K562 treated with DMSO at 1 percent for 4 hours (cell line): ENCODE data around the gene PTAR1. TPM values are rescaled to one million over a fixed set of nuclear protein-coding genes. Genes with fewer than 3 reads are reported as not detected.

Experiments used
- total RNA-seq: library from RNA; unstranded; fragments of 300-600 nt; gene quantifications from 2 replicates; pipeline ENCODE4 v1.2.3, GENCODE V29; 2022; ENCODE audit not compliant: insufficient read depth

PTAR1 gene, protein sequence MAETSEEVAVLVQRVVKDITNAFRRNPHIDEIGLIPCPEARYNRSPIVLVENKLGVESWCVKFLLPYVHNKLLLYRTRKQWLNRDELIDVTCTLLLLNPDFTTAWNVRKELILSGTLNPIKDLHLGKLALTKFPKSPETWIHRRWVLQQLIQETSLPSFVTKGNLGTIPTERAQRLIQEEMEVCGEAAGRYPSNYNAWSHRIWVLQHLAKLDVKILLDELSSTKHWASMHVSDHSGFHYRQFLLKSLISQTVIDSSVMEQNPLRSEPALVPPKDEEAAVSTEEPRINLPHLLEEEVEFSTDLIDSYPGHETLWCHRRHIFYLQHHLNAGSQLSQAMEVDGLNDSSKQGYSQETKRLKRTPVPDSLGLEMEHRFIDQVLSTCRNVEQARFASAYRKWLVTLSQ
- 9.3 and 14.4 TPM in 2 replicates for total RNA-seq

DNA sequence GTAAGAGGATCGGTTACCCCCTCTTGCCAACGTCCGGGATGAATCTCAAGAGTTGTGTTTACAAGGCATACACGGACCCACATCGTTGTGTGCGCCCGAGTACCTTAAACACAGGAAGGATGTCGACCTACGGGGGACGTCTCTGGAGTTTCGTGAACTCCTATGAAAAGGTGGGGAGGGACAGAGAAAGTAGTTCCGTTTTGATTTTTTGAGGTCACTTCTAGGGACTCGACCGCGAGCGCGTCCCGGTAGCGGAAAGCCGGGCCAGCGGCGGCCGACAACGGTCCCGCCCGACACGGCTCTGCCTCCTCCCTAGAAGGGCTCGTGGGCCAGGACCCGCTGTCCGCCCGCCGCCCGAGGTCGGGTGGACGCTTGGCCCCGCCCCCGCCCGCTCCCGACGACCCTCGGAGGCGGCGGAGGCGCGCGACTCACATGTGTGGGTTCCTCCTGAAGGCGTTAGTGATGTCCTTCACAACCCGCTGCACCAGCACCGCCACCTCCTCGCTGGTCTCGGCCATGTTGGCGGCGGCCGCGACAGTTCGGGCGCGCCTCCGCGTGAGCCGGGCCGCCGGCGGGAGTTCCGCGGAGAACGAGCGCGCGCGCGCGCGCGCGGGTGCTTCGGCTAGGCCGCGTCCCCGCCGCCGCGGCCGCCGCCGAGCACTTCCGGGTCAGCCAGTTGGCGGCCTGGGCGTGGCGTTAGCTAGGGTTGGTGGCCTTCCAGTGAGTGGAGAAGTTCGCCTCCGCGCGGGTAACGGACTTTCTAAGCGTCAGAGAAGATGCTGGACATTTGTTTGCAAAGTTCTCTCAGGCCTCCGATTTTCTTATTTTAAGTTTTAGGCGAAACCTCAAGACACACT is at the start of gene PTAR1:
TSS of gene PTAR1 (minus strand) at position 591 of the 857 bp plus-strand sequence. CDS start at position 518, 73 bp downstream.

DNA sequence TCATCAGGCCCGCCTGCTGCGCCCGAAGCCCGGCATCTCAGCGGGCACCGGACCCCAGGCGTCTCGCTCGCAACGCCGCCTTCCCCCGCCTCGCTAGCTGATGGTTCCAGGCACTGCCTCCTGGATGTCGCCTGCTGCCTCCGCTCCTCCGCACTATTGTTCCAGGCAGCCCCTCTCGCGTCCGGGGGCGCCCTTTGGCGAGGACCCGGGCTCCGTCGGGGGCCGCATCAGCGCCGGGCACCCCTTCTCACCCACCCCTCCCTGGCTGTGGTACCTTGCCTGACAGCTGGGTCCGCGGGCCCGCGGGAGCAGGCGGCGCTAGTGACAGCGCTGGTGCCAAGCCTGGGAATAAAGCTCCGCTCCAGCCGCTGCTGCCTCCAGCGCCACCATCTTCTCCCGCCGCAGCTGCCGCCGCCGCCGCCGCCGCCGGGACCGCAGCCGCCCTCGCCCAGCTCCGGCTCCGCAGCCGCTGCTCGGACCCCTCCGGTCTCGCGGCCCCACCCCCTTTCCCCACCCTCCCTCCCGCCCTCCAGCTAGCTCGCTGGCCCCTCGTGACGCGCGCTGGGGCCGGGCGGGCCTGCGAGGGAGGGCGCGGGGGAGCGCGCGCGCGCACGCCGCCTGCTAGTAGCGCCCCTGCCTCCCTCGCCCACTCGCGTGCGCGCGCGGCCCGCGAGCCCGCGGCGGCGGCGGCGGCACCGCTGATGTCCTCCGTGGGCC is 87.8 kb downstream of the PTAR1 start, which contains the start of gene APBA1:
TSS of gene APBA1 (minus strand) at position 493 of the 717 bp plus-strand sequence.

Other genes starting within 250 kb of the PTAR1 start
- not detected in 2 replicates for gene APBA1, start 87.6 kb downstream of the PTAR1 start, total RNA-seq
- not detected in 2 replicates for gene CFAP95, start 60.8 kb upstream of the PTAR1 start, total RNA-seq